ENCODE data around the gene HLA-DMB.

Gene HLA-DMB

DNA sequence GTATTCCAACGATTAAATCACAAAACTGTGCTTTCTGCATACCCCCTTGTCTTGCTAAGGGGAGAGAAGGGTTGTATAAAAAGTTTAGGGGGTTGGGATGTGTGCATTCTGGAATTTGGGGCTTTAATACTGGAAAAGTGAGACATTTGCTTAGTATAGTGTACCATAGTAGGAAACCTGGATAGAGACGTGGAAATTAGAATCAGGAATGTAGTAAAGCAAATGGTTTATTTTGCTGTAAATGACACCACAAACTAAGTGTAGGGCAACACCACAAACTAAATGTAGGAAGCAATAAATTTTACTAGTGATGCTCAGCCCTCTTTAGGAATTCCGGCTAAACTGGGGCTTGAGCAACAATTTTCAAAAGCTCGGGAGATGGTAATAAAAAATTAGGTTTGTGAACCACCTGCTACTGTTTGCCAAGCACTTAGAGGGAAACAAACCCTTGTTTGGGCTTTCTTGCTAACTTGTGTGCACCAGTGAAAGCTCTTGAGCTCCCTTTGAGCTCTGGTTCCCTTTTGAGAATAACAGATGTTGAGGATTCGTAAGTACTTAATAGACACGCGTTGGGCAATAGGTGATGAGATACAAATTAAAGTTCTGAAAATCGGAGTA is 41.4 kb upstream of the HLA-DMB start:
- H3K4me3 ChIP-seq (replicated peaks; ENCODE audit: low read depth, low read length): no peak overlapping the region
- DNase-seq (ENCODE audit: low read depth): no peak
- TF ChIP-seq, protein P1, sequence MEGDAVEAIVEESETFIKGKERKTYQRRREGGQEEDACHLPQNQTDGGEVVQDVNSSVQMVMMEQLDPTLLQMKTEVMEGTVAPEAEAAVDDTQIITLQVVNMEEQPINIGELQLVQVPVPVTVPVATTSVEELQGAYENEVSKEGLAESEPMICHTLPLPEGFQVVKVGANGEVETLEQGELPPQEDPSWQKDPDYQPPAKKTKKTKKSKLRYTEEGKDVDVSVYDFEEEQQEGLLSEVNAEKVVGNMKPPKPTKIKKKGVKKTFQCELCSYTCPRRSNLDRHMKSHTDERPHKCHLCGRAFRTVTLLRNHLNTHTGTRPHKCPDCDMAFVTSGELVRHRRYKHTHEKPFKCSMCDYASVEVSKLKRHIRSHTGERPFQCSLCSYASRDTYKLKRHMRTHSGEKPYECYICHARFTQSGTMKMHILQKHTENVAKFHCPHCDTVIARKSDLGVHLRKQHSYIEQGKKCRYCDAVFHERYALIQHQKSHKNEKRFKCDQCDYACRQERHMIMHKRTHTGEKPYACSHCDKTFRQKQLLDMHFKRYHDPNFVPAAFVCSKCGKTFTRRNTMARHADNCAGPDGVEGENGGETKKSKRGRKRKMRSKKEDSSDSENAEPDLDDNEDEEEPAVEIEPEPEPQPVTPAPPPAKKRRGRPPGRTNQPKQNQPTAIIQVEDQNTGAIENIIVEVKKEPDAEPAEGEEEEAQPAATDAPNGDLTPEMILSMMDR (IDR thresholded peaks at IDR 0.05; ENCODE audit: low read length, missing control alignments): no peak

DNA sequence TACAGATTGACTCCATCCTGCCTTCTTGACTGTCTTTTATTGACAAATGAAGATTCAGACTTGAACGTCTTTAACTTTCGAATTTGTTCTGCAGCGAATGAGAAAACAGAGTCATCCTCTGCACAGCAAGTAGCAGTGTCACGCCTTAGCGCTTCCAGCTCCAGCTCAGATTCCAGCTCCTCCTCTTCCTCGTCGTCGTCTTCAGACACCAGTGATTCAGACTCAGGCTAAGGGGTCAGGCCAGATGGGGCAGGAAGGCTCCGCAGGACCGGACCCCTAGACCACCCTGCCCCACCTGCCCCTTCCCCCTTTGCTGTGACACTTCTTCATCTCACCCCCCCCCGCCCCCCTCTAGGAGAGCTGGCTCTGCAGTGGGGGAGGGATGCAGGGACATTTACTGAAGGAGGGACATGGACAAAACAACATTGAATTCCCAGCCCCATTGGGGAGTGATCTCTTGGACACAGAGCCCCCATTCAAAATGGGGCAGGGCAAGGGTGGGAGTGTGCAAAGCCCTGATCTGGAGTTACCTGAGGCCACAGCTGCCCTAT is 39.7 kb upstream of the HLA-DMB start:
- TF ChIP-seq, protein P1 (IDR thresholded peaks at IDR 0.05; ENCODE audit: low read length, missing control alignments): no peak
- no peak overlapping the region for H3K4me3 ChIP-seq (replicated peaks; ENCODE audit: low read depth, low read length)
- DNase-seq (ENCODE audit: low read depth): no peak

DNA sequence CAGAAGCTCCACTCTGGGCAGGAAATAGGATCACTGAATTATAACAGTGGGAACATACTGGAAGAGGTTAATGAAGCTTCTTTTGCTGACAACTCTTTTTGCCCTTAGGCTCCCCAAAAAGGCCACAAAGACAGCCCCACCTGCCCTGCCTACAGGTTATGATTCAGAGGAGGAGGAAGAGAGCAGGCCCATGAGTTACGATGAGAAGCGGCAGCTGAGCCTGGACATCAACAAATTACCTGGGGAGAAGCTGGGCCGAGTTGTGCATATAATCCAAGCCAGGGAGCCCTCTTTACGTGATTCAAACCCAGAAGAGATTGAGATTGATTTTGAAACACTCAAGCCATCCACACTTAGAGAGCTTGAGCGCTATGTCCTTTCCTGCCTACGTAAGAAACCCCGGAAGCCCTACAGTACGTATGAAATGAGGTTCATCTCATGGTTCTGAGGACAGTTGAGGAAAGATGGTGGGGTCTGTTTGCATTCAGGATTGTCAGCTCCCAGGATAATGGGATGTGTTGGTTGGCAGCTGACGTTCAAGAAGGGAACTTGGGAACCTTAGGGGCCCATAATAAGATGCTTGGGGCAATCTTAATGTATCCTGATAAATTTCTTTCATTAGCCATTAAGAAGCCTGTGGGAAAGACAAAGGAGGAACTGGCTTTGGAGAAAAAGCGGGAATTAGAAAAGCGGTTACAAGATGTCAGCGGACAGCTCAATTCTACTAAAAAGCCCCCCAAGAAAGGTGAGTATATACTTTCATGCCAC is 39.1 kb upstream of the HLA-DMB start:
- TF ChIP-seq, protein P1 (IDR thresholded peaks at IDR 0.05; ENCODE audit: low read length, missing control alignments): no peak
- H3K4me3 ChIP-seq (replicated peaks; ENCODE audit: low read depth, low read length): no peak overlapping the region

DNA sequence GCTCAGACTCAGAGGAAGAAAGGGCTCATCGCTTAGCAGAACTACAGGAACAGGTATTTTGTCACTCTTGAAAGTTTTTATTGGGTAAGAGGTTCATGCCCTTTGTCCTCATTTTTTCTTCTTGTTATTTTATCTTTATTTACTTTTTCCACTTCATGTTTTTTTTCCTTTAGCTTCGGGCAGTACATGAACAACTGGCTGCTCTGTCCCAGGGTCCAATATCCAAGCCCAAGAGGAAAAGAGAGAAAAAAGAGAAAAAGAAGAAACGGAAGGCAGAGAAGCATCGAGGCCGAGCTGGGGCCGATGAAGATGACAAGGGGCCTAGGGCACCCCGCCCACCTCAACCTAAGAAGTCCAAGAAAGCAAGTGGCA is 37.1 kb upstream of the HLA-DMB start:
- TF ChIP-seq, protein P1 (IDR thresholded peaks at IDR 0.05; ENCODE audit: low read length, missing control alignments): no peak
- no peak for DNase-seq (ENCODE audit: low read depth)
- no peak overlapping the region for H3K4me3 ChIP-seq (replicated peaks; ENCODE audit: low read depth, low read length)

More for the DNA sequence above, 39.1 kb upstream of the HLA-DMB start:
- no peak for DNase-seq (ENCODE audit: low read depth)

DNA sequence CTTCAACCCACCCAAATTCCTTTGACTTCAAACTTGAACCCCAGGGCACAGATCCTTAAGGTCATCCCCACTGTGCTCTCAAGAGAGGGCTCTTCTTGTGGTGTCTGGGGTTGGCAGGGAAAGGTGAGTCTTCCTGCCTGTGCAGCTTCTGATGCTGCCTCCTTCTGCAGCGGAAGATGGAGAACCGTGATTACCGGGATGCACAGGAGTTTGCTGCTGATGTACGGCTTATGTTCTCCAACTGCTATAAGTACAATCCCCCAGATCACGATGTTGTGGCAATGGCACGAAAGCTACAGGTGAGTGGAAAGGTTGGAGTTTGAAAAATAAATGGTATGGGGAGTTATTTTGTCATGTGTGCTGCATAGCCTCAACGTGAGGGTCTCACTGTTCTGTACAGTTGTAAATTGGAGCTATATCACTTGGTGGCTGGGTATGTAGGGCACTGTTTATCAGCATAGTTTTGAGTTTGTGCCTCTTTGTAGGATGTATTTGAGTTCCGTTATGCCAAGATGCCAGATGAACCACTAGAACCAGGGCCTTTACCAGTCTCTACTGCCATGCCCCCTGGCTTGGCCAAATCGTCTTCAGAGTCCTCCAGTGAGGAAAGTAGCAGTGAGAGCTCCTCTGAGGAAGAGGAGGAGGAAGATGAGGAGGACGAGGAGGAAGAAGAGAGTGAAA is 36.6 kb upstream of the HLA-DMB start:
- no peak for DNase-seq (ENCODE audit: low read depth)
- TF ChIP-seq, protein P1 (IDR thresholded peaks at IDR 0.05; ENCODE audit: low read length, missing control alignments): no peak
- H3K4me3 ChIP-seq (replicated peaks; ENCODE audit: low read depth, low read length): no peak overlapping the region

DNA sequence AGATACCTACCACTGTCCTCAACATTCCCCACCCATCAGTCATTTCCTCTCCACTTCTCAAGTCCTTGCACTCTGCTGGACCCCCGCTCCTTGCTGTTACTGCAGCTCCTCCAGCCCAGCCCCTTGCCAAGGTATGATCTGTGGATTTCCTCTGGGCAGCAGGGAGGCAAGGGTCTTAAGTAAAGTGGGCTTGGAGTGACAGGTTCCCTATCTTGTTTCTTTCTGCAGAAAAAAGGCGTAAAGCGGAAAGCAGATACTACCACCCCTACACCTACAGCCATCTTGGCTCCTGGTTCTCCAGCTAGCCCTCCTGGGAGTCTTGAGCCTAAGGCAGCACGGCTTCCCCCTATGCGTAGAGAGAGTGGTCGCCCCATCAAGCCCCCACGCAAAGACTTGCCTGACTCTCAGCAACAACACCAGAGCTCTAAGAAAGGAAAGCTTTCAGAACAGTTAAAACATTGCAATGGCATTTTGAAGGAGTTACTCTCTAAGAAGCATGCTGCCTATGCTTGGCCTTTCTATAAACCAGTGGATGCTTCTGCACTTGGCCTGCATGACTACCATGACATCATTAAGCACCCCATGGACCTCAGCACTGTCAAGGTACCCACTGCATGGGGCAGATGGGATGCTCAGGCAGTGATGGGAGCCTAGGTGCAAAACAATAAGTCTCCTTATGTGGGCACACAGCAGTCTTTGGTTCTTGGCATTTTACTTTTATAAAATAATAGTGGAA is 35.7 kb upstream of the HLA-DMB start:
- TF ChIP-seq, protein P1 (IDR thresholded peaks at IDR 0.05; ENCODE audit: low read length, missing control alignments): no peak
- peak overlapping the region; percentile 100 for H3K4me3 ChIP-seq (replicated peaks; ENCODE audit: low read depth, low read length)
- no peak for DNase-seq (ENCODE audit: low read depth)

Measured in fibroblast of pulmonary artery (primary cell).